H1 (cell line): Measurements from ENCODE around the gene RBM24.

ENCODE experiments used
- CBX5 ChIP-seq: fragments of 300-800, 300-1000 bp; sonication (generic); IDR thresholded peaks from 2 replicates; pipeline ENCODE4 v1.7.1; 2016; ENCODE audit warnings: antibody characterized with exemption, low read length, low read depth
- CREB1 ChIP-seq: IDR thresholded peaks from 2 replicates; pipeline ENCODE4 v1.6.1; 2012; ENCODE audit warnings: inconsistent platforms
- CTCF ChIP-seq, 3 experiments: IDR thresholded peaks; 1 replicate in 2 of 3; 2 replicates in 1 of 3; pipeline versions ENCODE4 v1.5.1 to v1.6.1; 2011; ENCODE audit warnings: low read length in 3 of 3, mild to moderate bottlenecking in 3 of 3, inconsistent platforms in 2 of 3, low read depth in 1 of 3, moderate library complexity in 1 of 3; ENCODE audit not compliant: insufficient read depth in 1 of 3; ENCODE audit errors: control extremely low read depth in 1 of 3
- GABPA ChIP-seq: IDR thresholded peaks from 2 replicates; pipeline ENCODE4 v1.6.1; 2011; ENCODE audit warnings: mild to moderate bottlenecking, low read length, moderate library complexity, borderline replicate concordance; ENCODE audit not compliant: insufficient read depth
- KDM1A ChIP-seq: fragments of 200-600, 300-600 bp; sonication (generic); IDR thresholded peaks from 2 replicates; pipeline ENCODE4 v1.7.1; 2016; ENCODE audit warnings: mild to moderate bottlenecking, low read length, borderline replicate concordance
- MAX ChIP-seq: IDR thresholded peaks from 2 replicates; pipeline ENCODE4 v1.6.1; 2012; ENCODE audit warnings: inconsistent platforms
- POLR2A ChIP-seq, 2 experiments: IDR thresholded peaks; 1 replicate in 1 of 2; 2 replicates in 1 of 2; pipeline ENCODE4 v1.6.1; 2011; ENCODE audit warnings: low read depth in 2 of 2, low read length in 2 of 2, mild to moderate bottlenecking in 2 of 2; ENCODE audit errors: control extremely low read depth in 1 of 2
- POLR2AphosphoS5 ChIP-seq: IDR thresholded peaks from 2 replicates; pipeline ENCODE4 v1.6.1; 2011; ENCODE audit warnings: low read depth, low read length
- RAD21 ChIP-seq, 2 experiments: IDR thresholded peaks in 1 of 2; conservative IDR thresholded peaks in 1 of 2; 2 replicates each; pipeline ENCODE4 v1.6.1; 2011; ENCODE audit warnings: low read depth in 2 of 2, low read length in 2 of 2, improper control_type of control experiment in 1 of 2, inconsistent platforms in 1 of 2, mild to moderate bottlenecking in 1 of 2, moderate library complexity in 1 of 2
- SIN3A ChIP-seq, 2 experiments: IDR thresholded peaks in 1 of 2; conservative IDR thresholded peaks in 1 of 2; 2 replicates each; pipeline ENCODE4 v1.6.1; 2011 to 2012; ENCODE audit warnings: low read length in 2 of 2, improper control_type of control experiment in 1 of 2, low read depth in 1 of 2, mild to moderate bottlenecking in 1 of 2
- SP2 ChIP-seq: IDR thresholded peaks from 2 replicates; pipeline ENCODE4 v1.6.1; 2012; ENCODE audit warnings: mild to moderate bottlenecking, low read length, inconsistent platforms
- SRF ChIP-seq: IDR thresholded peaks from 2 replicates; pipeline ENCODE4 v1.6.1; 2011; ENCODE audit warnings: mild to moderate bottlenecking, low read depth, low read length, moderate library complexity
- USF2 ChIP-seq: IDR thresholded peaks from 2 replicates; pipeline ENCODE4 v1.6.1; 2011; ENCODE audit warnings: low read length, improper control_type of control experiment

DNA sequence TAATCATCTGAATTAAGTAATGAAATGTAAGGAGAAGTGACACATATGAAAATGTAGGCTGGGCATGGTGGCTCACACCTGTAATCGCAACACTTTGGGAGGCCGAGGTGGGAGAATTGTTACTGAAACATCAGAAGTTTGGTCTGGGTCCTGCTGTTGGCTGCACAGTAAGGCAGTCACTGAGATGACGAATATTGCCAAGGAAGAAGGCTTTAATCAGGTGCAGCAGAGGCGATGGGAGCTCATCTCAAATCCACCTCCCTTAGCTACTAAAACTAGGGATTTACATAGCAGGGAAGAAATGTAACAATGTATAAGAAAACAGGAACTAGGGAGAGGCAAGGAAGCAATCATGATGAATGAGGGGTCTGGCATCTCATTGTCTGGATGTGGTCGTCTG lies 50.1 kb downstream of the RBM24 start:
- TF ChIP-seq POLR2AphosphoS5 (no peak), SP2 (no peak), USF2 (no peak), CREB1 (no peak), POLR2A (IDR thresholded peaks at IDR 0.05; ENCODE audit: control extremely low read depth in 1 of 2, low read depth in 2 of 2, low read length in 2 of 2) (no peak), SIN3A (conservative IDR thresholded peaks at IDR 0.05 in 1 of 2, IDR thresholded peaks at IDR 0.05 in 1 of 2; ENCODE audit: low read depth in 1 of 2, low read length in 2 of 2) (no peak), CTCF (IDR thresholded peaks at IDR 0.05; ENCODE audit: control extremely low read depth in 1 of 3, insufficient read depth in 1 of 3, low read depth in 1 of 3, low read length in 3 of 3) (no peak), MAX (no peak), RAD21 (IDR thresholded peaks at IDR 0.05 in 1 of 2, conservative IDR thresholded peaks at IDR 0.05 in 1 of 2; ENCODE audit: low read depth in 2 of 2, low read length in 2 of 2) (no peak), CBX5 (no peak), GABPA (no peak), SRF (no peak), KDM1A (no peak)
